Measurements from ENCODE around the gene SPNS3.

GRCh38 chr17:4480929-4481898, 47.5 kb downstream of the SPNS3 start:
- TF ChIP-seq ZNF384 (IDR thresholded peaks at IDR 0.05) = no peak
- no peak for TF ChIP-seq TARDBP (IDR thresholded peaks at IDR 0.05)
- TF ChIP-seq SP1 (IDR thresholded peaks at IDR 0.05) = no peak
- TF ChIP-seq FOXM1 (IDR thresholded peaks at IDR 0.05; ENCODE audit: borderline replicate concordance) = no peak
- no peak for TF ChIP-seq BHLHE40 (IDR thresholded peaks at IDR 0.05; ENCODE audit: borderline replicate concordance)
- no peak for TF ChIP-seq ARNT (IDR thresholded peaks at IDR 0.05)
- no peak for TF ChIP-seq SUZ12 (IDR thresholded peaks at IDR 0.05)
- no peak for TF ChIP-seq PKNOX1 (IDR thresholded peaks at IDR 0.05)
